GM12878 (cell line): ENCODE results near the gene L3MBTL1.

ENCODE experiments used
- ATF3 ChIP-seq: IDR thresholded peaks from 2 replicates; pipeline ENCODE4 v1.6.1; 2011; ENCODE audit warnings: low read depth, mild to moderate bottlenecking, low read length, moderate library complexity, borderline replicate concordance; ENCODE audit errors: extremely low read depth
- CTCF ChIP-seq, 3 experiments: IDR thresholded peaks in 2 of 3; conservative IDR thresholded peaks in 1 of 3; 2 replicates each; pipeline ENCODE4 v1.5.1; 2011; ENCODE audit warnings: low read depth in 3 of 3, low read length in 3 of 3, mild to moderate bottlenecking in 3 of 3, control low read depth in 2 of 3, moderate library complexity in 2 of 3, inconsistent platforms in 1 of 3, mixed read lengths in 1 of 3; ENCODE audit not compliant: control insufficient read depth in 2 of 3, insufficient read depth in 1 of 3; ENCODE audit errors: extremely low read depth in 1 of 3
- EZH2 ChIP-seq: IDR thresholded peaks from 2 replicates; pipeline ENCODE4 v1.6.1; 2012; ENCODE audit warnings: low read depth, mild to moderate bottlenecking, control low read depth, inconsistent platforms, low read length, borderline replicate concordance; ENCODE audit not compliant: control insufficient read depth
- HDGF ChIP-seq: fragments of 450-650 bp; IDR thresholded peaks from 2 replicates; pipeline ENCODE4 v1.6.1; 2016; ENCODE audit warnings: antibody characterized with exemption
- JUND ChIP-seq: IDR thresholded peaks from 2 replicates; pipeline ENCODE4 v1.6.1; 2012; ENCODE audit warnings: low read depth, mild to moderate bottlenecking, low read length, improper control_type of control experiment, moderate library complexity
- KDM1A ChIP-seq: fragments of 200-600 bp; sonication (generic); IDR thresholded peaks from 2 replicates; pipeline ENCODE4 v1.6.1; 2016; ENCODE audit warnings: borderline replicate concordance
- POLR2A ChIP-seq: IDR thresholded peaks from 2 replicates; pipeline ENCODE4 v1.6.1; 2011; ENCODE audit warnings: low read depth, mild to moderate bottlenecking, low read length
- RELA ChIP-seq: fragments of 450-650 bp; IDR thresholded peaks from 2 replicates; pipeline ENCODE4 v1.8.0; 2014; ENCODE audit warnings: borderline replicate concordance; ENCODE audit not compliant: partially characterized antibody
- ZBTB33 ChIP-seq: fragments of 450-650 bp; IDR thresholded peaks from 2 replicates; pipeline ENCODE4 v1.6.1; 2017; ENCODE audit warnings: mild to moderate bottlenecking
- ZNF274 ChIP-seq: IDR thresholded peaks from one replicate; pipeline ENCODE4 v1.8.0; 2011; ENCODE audit not compliant: insufficient read length, insufficient read depth
- ZSCAN29 ChIP-seq: fragments of 450-650 bp; IDR thresholded peaks from 2 replicates; pipeline ENCODE4 v1.6.1; 2017; ENCODE audit warnings: mild to moderate bottlenecking, moderate library complexity
- ZZZ3 ChIP-seq: IDR thresholded peaks from 2 replicates; pipeline ENCODE4 v1.6.1; 2011; ENCODE audit warnings: low read depth; ENCODE audit not compliant: control insufficient read depth, insufficient read length

- no peak for TF ChIP-seq POLR2A
- no peak for TF ChIP-seq ZZZ3
- TF ChIP-seq EZH2: no peak
- TF ChIP-seq ATF3: no peak
- no peak for TF ChIP-seq ZSCAN29
- no peak for TF ChIP-seq ZNF274
- TF ChIP-seq CTCF (IDR thresholded peaks at IDR 0.05 in 2 of 3, conservative IDR thresholded peaks at IDR 0.05 in 1 of 3; ENCODE audit: control insufficient read depth in 2 of 3, extremely low read depth in 1 of 3, insufficient read depth in 1 of 3, low read depth in 3 of 3, low read length in 3 of 3): no peak
- TF ChIP-seq KDM1A: no peak
- TF ChIP-seq HDGF: no peak
- TF ChIP-seq RELA: no peak
- TF ChIP-seq JUND: no peak
- no peak for TF ChIP-seq ZBTB33
These were observed 32.6 kb downstream of the L3MBTL1 start for GRCh38 chr20:43539975-43540672.
